Stimulated activated naive CD8-positive, alpha-beta T cell treated with anti-CD3 and anti-CD28 coated beads, Interleukin-15, Interleukin-2, amounts not matched to agents 100 ng/mL and 50 ng/mL, for 24 hours (primary cell): Measurements from ENCODE around the gene CPT2.
"Not testable (repeated sequence)": the region's sequence is repeated elsewhere in the genome, so short reads cannot be mapped to it uniquely, and the experiment has no call there.

Experiments used
- H3K27ac Mint-ChIP-seq: one replicate; pipeline ENCODE4 v1.8.0; 2021; ENCODE audit warnings: mild to moderate bottlenecking, mixed read lengths
- H3K27me3 Mint-ChIP-seq: one replicate; pipeline ENCODE4 v1.8.0; 2021; ENCODE audit warnings: mixed read lengths
- H3K36me3 Mint-ChIP-seq: one replicate; pipeline ENCODE4 v1.8.0; 2021; ENCODE audit warnings: low read depth, mixed read lengths
- H3K4me1 Mint-ChIP-seq: one replicate; pipeline ENCODE4 v1.8.0; 2021; ENCODE audit warnings: low read depth, mixed read lengths
- H3K4me3 Mint-ChIP-seq: one replicate; pipeline ENCODE4 v1.8.0; 2021; ENCODE audit warnings: mild to moderate bottlenecking, mixed read lengths
- H3K9me3 Mint-ChIP-seq: one replicate; pipeline ENCODE4 v1.8.0; 2021; ENCODE audit warnings: mixed read lengths

CPT2 gene

DNA sequence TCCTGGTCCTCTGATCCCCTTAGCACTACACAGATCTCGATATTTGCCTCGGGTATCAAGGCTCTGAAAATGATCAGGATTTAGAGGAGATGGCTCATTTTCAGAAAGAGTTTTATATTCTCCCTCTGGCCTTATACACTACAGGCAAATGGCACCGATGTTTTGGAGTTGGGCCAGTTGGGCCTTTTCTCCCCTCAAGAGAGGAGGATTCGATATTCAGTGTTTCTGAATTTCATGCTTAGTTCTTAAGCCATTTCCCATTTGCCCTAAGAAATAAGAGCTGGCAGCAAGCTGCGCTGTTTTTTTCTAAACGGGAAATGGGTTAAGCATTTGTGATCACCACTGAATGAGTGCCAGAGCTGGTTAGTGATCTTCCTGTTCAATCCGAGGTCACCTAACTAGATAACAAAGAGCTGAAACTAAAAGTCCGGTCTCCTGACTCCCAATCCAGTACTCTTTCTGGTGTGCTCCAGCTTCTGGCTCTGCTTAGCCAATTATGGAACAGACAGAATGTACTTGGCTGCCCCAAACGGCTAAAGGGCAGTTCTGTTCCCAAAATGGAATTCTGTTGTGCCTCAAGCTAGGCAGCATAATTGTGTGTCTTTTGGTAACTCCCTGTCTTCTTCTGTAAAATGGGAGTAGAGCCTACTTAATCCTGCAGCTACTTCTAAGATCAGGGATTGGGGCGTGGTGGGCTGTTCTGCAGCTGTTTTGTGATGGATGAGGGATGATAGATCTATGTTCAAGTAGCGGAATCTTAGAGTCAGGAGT, 1.2 kb upstream of the CPT2 start:
- H3K27ac Mint-ChIP-seq = no peak overlapping the region
- H3K9me3 Mint-ChIP-seq = no peaks in the 10 kb centered on the region
- no peaks in the 10 kb centered on the region for H3K27me3 Mint-ChIP-seq
- peak overlapping the region; percentile 96 for H3K4me3 Mint-ChIP-seq
- H3K4me1 Mint-ChIP-seq = peaks cover 37% of the 10 kb centered on the region
- peaks cover 13% of the 10 kb centered on the region for H3K36me3 Mint-ChIP-seq

DNA sequence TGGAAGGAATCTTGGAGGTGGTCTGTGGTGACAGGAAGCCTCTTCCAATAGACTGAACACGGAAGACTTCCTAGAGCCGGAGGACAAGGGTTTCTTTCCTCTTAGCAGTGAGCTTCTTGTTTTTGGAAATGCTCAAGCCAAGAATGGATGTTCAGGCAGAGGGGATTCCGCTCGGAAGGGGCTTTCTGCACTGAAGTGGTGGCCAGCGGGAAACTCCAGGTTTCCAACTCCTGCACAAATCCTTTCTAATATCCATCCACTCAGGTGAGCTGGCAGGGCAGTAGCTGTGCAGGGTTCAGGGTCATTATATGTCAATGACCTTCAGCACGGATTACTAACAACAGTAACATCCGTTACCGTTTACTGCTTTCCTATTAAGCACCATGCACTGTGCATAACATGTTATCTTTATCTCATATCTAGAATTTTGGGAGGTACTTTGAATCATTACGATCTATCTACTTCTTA, 573 bp upstream of the CPT2 start:
- peak overlapping the region; percentile 96 for H3K4me3 Mint-ChIP-seq
- H3K27ac Mint-ChIP-seq = peak overlapping the region; percentile 85
- H3K4me1 Mint-ChIP-seq = peaks cover 37% of the 10 kb centered on the region
- no peaks in the 10 kb centered on the region for H3K27me3 Mint-ChIP-seq
- H3K36me3 Mint-ChIP-seq = peaks cover 15% of the 10 kb centered on the region
- no peaks in the 10 kb centered on the region for H3K9me3 Mint-ChIP-seq

- H3K4me1 Mint-ChIP-seq = peaks cover 37% of the 10 kb centered on the region
- H3K4me3 Mint-ChIP-seq = peak overlapping the region; percentile 96
- peaks cover 25% of the 10 kb centered on the region for H3K36me3 Mint-ChIP-seq
- peak overlapping the region; percentile 99 for H3K27ac Mint-ChIP-seq
- no peaks in the 10 kb centered on the region for H3K9me3 Mint-ChIP-seq
- H3K27me3 Mint-ChIP-seq = no peaks in the 10 kb centered on the region
Observed at GRCh38 chr1:53197291-53198200, 922 bp downstream of the CPT2 start.

- peaks cover 37% of the 10 kb centered on the region for H3K4me1 Mint-ChIP-seq
- peak overlapping the region; percentile 99 for H3K27ac Mint-ChIP-seq
- H3K4me3 Mint-ChIP-seq = peak overlapping the region; percentile 96
Observed at GRCh38 chr1:53198241-53198651, 1.6 kb downstream of the CPT2 start.

DNA sequence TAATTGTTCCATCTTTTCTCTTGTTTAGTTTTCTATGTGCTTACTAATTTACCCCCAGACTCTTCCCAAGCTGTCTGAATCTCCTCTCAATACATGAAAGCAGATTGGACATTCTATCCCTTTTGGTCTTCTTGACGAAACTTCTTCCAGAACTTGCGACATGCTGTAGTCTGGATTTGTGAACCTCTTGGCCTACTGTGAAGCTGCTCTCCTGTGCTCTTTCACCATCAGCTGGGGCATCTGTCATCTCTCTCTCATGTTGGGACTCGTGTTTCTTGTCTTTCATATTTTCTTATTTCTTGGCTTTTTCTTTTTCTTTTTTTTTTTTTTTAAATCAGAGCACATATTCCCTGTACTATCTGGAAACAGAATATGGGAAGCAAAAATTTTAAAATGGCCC, 6.8 kb downstream of the CPT2 start:
- H3K4me1 Mint-ChIP-seq = peaks cover 12% of the 10 kb centered on the region
- H3K27ac Mint-ChIP-seq = no peak overlapping the region
- no peak overlapping the region for H3K4me3 Mint-ChIP-seq
- no peaks in the 10 kb centered on the region for H3K27me3 Mint-ChIP-seq
- H3K9me3 Mint-ChIP-seq = peaks cover 11% of the 10 kb centered on the region
- H3K36me3 Mint-ChIP-seq = peaks cover 65% of the 10 kb centered on the region

More at GRCh38 chr1:53198241-53198651, 1.6 kb downstream of the CPT2 start:
- H3K9me3 Mint-ChIP-seq = no peaks in the 10 kb centered on the region
- H3K36me3 Mint-ChIP-seq = peaks cover 32% of the 10 kb centered on the region
- H3K27me3 Mint-ChIP-seq = no peaks in the 10 kb centered on the region

GRCh38 chr1:53205496-53205895, 8.9 kb downstream of the CPT2 start:
- H3K9me3 Mint-ChIP-seq = peaks cover 11% of the 10 kb centered on the region
- not testable (repeated sequence) for H3K27ac Mint-ChIP-seq, H3K4me3 Mint-ChIP-seq, H3K4me1 Mint-ChIP-seq, H3K27me3 Mint-ChIP-seq
- H3K36me3 Mint-ChIP-seq = peaks cover 78% of the 10 kb centered on the region

- H3K9me3 Mint-ChIP-seq = peaks cover 11% of the 10 kb centered on the region
Observed at GRCh38 chr1:53206083-53206685, 9.6 kb downstream of the CPT2 start.

DNA sequence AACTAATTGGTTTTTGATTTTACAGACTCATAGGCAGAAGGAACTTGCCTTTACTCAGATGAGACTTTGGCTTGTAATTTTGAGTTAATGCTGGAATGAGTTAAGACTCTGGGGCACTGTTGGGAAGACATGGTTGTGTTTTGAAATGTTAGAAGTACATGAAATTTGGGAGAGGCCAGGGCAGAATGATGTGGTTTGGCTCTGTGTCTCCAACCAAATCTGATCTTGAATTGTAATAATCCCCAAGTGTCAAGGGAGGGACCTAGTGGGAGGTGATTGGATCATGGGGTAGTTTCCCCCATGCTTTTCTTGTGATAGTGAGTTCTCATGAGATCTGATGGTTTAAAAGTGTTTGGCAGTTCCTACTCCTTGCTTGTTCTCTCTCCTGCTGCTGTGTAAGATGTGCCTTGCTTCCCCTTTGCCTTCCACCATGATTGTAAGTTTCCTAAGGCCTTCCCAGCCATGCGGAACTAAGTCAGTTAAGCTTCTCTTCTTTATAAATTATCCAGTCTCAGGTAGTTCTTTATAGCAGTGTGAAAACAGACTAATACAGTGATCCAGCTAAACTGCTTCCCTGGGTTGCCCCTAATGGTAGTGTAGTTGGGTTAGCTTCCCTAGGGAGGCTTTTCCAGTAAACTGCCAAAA, 10.2 kb downstream of the CPT2 start:
- Mint-ChIP-seq H3K27ac (no peak overlapping the region), H3K36me3 (peaks cover 77% of the 10 kb centered on the region), H3K4me1 (no peaks in the 10 kb centered on the region), H3K27me3 (no peaks in the 10 kb centered on the region), H3K9me3 (peaks cover 11% of the 10 kb centered on the region), H3K4me3 (no peak overlapping the region)

More at GRCh38 chr1:53206083-53206685, 9.6 kb downstream of the CPT2 start:
- H3K27me3 Mint-ChIP-seq, H3K27ac Mint-ChIP-seq, H3K4me1 Mint-ChIP-seq, H3K4me3 Mint-ChIP-seq: not testable (repeated sequence)
- peaks cover 77% of the 10 kb centered on the region for H3K36me3 Mint-ChIP-seq

DNA sequence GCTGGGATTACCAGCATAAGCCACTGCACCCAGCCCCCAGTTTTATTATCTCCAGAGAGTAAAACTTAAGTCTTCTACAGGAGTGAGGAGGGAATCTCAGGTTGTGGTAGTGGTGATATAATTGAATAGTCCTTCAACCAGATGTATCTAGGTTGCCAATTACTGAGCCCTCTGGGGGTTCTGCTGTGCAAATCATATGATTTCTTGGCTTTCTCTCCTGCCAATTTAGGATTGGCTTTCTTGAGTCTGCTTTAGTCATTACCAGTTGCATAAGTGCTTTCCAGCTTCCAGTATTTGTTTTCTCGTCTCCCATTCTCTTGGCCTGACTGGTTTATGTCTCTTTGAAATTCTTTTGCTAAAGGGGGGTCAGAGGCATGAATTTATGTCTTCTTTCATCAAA, 11.1 kb downstream of the CPT2 start:
- Mint-ChIP-seq H3K27ac (no peak overlapping the region), H3K4me1 (no peaks in the 10 kb centered on the region), H3K36me3 (peaks cover 74% of the 10 kb centered on the region), H3K27me3 (no peaks in the 10 kb centered on the region), H3K4me3 (no peak overlapping the region), H3K9me3 (peaks cover 11% of the 10 kb centered on the region)

- Mint-ChIP-seq H3K4me1 (no peaks in the 10 kb centered on the region), H3K36me3 (peaks cover 66% of the 10 kb centered on the region), H3K27ac (no peak overlapping the region), H3K27me3 (no peaks in the 10 kb centered on the region), H3K4me3 (no peak overlapping the region), H3K9me3 (peaks cover 11% of the 10 kb centered on the region)
Observed at GRCh38 chr1:53210352-53210751, 13.7 kb downstream of the CPT2 start.

- Mint-ChIP-seq H3K36me3 (peaks cover 65% of the 10 kb centered on the region), H3K4me3 (no peak overlapping the region), H3K27me3 (no peaks in the 10 kb centered on the region), H3K4me1 (no peaks in the 10 kb centered on the region), H3K27ac (no peak overlapping the region), H3K9me3 (peaks cover 11% of the 10 kb centered on the region)
Observed at GRCh38 chr1:53210954-53211353, 14.3 kb downstream of the CPT2 start.

GRCh38 chr1:53214376-53214940, 17.8 kb downstream of the CPT2 start:
- peaks cover 40% of the 10 kb centered on the region for H3K36me3 Mint-ChIP-seq
- H3K4me3 Mint-ChIP-seq = no peak overlapping the region
- no peaks in the 10 kb centered on the region for H3K27me3 Mint-ChIP-seq
- no peaks in the 10 kb centered on the region for H3K9me3 Mint-ChIP-seq
- peaks cover 9% of the 10 kb centered on the region for H3K4me1 Mint-ChIP-seq
- H3K27ac Mint-ChIP-seq = no peak overlapping the region

DNA sequence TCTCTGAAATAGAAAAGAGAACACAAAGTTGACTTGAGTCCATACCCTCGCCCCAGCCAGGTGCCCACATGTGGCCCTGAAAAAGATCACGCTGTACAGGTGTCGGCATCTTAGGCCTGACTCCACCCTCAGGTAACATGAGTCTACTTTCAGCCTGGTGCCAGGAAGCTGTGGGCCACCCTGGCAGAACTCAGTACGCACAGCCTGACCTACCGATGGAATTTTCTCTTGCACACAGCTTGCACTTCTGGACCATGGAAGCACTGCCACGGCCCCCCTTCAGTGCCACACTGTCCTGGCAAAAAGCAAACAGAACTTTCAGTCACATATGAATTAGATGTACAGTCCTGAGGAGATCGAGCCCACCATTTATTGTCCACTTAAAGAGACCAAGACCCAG, 21.6 kb downstream of the CPT2 start:
- Mint-ChIP-seq H3K27me3 (no peaks in the 10 kb centered on the region), H3K27ac (no peak overlapping the region), H3K9me3 (no peaks in the 10 kb centered on the region), H3K4me1 (peaks cover 25% of the 10 kb centered on the region), H3K4me3 (no peak overlapping the region), H3K36me3 (peaks cover 16% of the 10 kb centered on the region)

DNA sequence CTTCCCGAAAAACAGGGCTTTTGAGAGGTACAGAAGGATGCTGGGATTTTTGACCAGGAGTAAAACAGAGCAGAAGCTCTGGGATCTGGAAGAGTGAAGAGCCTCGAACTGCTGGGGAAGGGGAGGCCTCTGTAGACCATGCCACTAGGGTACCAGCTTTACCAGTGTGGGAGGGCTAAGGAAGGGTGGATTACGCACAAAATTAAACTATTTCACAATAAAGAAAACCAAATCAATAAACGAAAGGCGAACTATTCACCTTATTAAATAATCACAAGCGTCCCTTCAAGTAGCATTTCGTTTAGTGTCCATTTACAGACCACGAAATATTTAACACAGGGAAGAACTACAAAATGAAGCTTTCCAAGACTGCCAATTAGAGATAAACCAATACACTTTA, 23.1 kb downstream of the CPT2 start:
- peak overlapping the region; percentile 86 for H3K4me3 Mint-ChIP-seq
- H3K9me3 Mint-ChIP-seq = no peaks in the 10 kb centered on the region
- no peaks in the 10 kb centered on the region for H3K27me3 Mint-ChIP-seq
- H3K36me3 Mint-ChIP-seq = peaks cover 6% of the 10 kb centered on the region
- H3K27ac Mint-ChIP-seq = peak overlapping the region; percentile 95
- peaks cover 25% of the 10 kb centered on the region for H3K4me1 Mint-ChIP-seq
